GM12878 (cell line): ENCODE data around the gene PLA2G3. TPM values are rescaled to one million over a fixed set of nuclear protein-coding genes. Genes with fewer than 3 reads are reported as not detected.

Source experiments
- ATAC-seq: fragments of 200-7000 bp; cut with Tn5 transposase; 3 replicates; pipeline ENCODE4 v1.9.1; 2020; ENCODE audit warnings: mild to moderate bottlenecking, moderate library complexity
- BruUV-seq: library from RNA; stranded (reverse); fragments of 400-500 nt; replicated peaks from 2 replicates; lab custom pipeline; 2021; lab: Mats Ljungman, UMichigan
- CTCF ChIA-PET: fragments of 300-600 bp; sonication (Branson Sonifier 250); formaldehyde crosslinking; extraction: SDS; loops from one replicate; lab custom pipeline; 2021; ENCODE audit warnings: inconsistent platforms; lab: Yijun Ruan, JAX
- POLR2A ChIA-PET: fragments of 350-600 bp; formaldehyde crosslinking; extraction: SDS; loops from one replicate; lab custom pipeline; 2021; ENCODE audit warnings: inconsistent platforms; lab: Charles Lee
- RAD21 ChIA-PET: fragments of 300-600 bp; sonication (Branson Sonifier 250); formaldehyde crosslinking; loops from one replicate; lab custom pipeline; 2023; ENCODE audit warnings: antibody characterized with exemption; ENCODE audit not compliant: unreplicated experiment; lab: Charles Lee
- SMC1A ChIA-PET: fragments of 300-600 bp; sonication (Branson Sonifier 250); formaldehyde crosslinking; loops from one replicate; lab custom pipeline; 2023; ENCODE audit not compliant: unreplicated experiment, uncharacterized antibody; lab: Charles Lee
- DNase-seq: peaks from one replicate; pipeline ENCODE4 v3.0.0-alpha.2; 2011; ENCODE audit warnings: low read depth, low spot score
- FAIRE-seq: peaks from 3 replicates; lab custom pipeline; 2011; peaks lifted over from hg19 to GRCh38; lab: Jason Lieb, UNC
- H2AFZ ChIP-seq: 2 replicates; pipeline ENCODE4 v1.6.0; 2011; ENCODE audit warnings: low read depth, low read length, control low read depth; ENCODE audit not compliant: control insufficient read depth
- H3K27ac ChIP-seq: 2 replicates; pipeline ENCODE4 v1.5.1; 2011; ENCODE audit warnings: control low read depth; ENCODE audit not compliant: control insufficient read depth, insufficient read depth
- H3K27me3 ChIP-seq, 2 experiments: replicated peaks in 1 of 2; 2 replicates each; pipeline versions ENCODE4 v1.6.0 to v1.6.1; 2011; ENCODE audit warnings: low read length in 1 of 2; ENCODE audit not compliant: control insufficient read depth in 2 of 2, insufficient read depth in 2 of 2
- H3K36me3 ChIP-seq, 2 experiments: 2 replicates each; pipeline ENCODE4 v1.5.1; 2011; ENCODE audit warnings: low read length in 1 of 2; ENCODE audit not compliant: control insufficient read depth in 2 of 2, insufficient read depth in 2 of 2
- H3K4me1 ChIP-seq: 2 replicates; pipeline ENCODE4 v1.6.1; 2011; ENCODE audit warnings: mild to moderate bottlenecking, low read length, moderate library complexity, mixed read lengths; ENCODE audit not compliant: control insufficient read depth, insufficient read depth
- H3K4me2 ChIP-seq: 2 replicates; pipeline ENCODE4 v1.6.0; 2011; ENCODE audit warnings: control low read depth; ENCODE audit not compliant: control insufficient read depth, insufficient read depth
- H3K4me3 ChIP-seq: fragments of 200-600 bp; sonication (generic); 2 replicates; pipeline ENCODE4 v1.5.1; 2016
- H3K79me2 ChIP-seq: 2 replicates; pipeline ENCODE4 v1.6.0; 2011; ENCODE audit warnings: low read length; ENCODE audit not compliant: control insufficient read depth, insufficient read depth
- H3K9ac ChIP-seq: 2 replicates; pipeline ENCODE4 v1.8.0; 2011; ENCODE audit warnings: low read length, control low read depth, mixed read lengths; ENCODE audit not compliant: control insufficient read depth, insufficient read depth
- H3K9me3 ChIP-seq: replicated peaks from 3 replicates; pipeline ENCODE4 v1.5.1; 2011; ENCODE audit warnings: mild to moderate bottlenecking, low read length; ENCODE audit not compliant: control insufficient read depth, insufficient read depth
- H4K20me1 ChIP-seq: 2 replicates; pipeline ENCODE4 v1.6.0; 2011; ENCODE audit not compliant: control insufficient read depth, insufficient read depth
- RBBP5 ChIP-seq: fragments of 200-600 bp; sonication (generic); conservative IDR thresholded peaks from 2 replicates; pipeline ENCODE4 v1.6.1; 2016
- WGBS: methylation state at CpG from one replicate; pipeline ENCODE4 v1.1.6; 2016; ENCODE audit warnings: low lambda C conversion rate; ENCODE audit not compliant: insufficient replicate concordance, insufficient coverage; ENCODE audit errors: missing lambda C conversion rate; 5-methylcytosine and 5-hydroxymethylcytosine counted together
- in situ Hi-C: fragments of 300-500 bp; cut with MboI; formaldehyde crosslinking; loops from 9 replicates; pipeline ENCODE4 v1.14.3; 2018; ENCODE audit warnings: mixed read lengths
- intact Hi-C: fragments of 100-400 bp; cut with micrococcal nuclease; formaldehyde crosslinking; loops from one replicate; pipeline ENCODE4 v1.14.2; 2022; ENCODE audit not compliant: unreplicated experiment
- polyA plus RNA-seq, 11 experiments: library from polyadenylated mRNA; depleted of rRNA in 4 of 11; unstranded in 6 of 11; stranded (reverse) in 5 of 11; fragments of >200 nt; fragmentation: Nextera tagmentation in 4 of 11; fragmentation: Illumina TruSeq in 1 of 11; extraction: Ambion mirVana in 4 of 11; extraction: Trizol in 1 of 11; gene quantifications; 1 replicate in 1 of 11; 2 replicates in 10 of 11; pipeline versions ENCODE4 v1.2.1 to v1.2.3, GENCODE V29; 2011 to 2016; ENCODE audit warnings: inconsistent platforms in 2 of 11, missing spikeins in 2 of 11, low read depth in 1 of 11
- total RNA-seq, 4 experiments: library from RNA; depleted of rRNA in 3 of 4; stranded (reverse); fragments of >200 nt in 3 of 4; fragmentation: Illumina TruSeq in 1 of 4; extraction: Trizol in 1 of 4; gene quantifications; 2 replicates each; pipeline versions ENCODE4 v1.2.1 to v1.2.3, GENCODE V29; 2013 to 2021
- TF ChIP-seq, protein P1 (sequence below): fragments of 450-650 bp; IDR thresholded peaks from 2 replicates; pipeline ENCODE4 v1.6.1; 2017; ENCODE audit warnings: mild to moderate bottlenecking, moderate library complexity
- TF ChIP-seq, protein P2 (sequence below): fragments of 450-650 bp; IDR thresholded peaks from 2 replicates; pipeline ENCODE4 v1.6.1; 2017; ENCODE audit warnings: mild to moderate bottlenecking

PLA2G3 gene
- total and polyA plus RNA-seq, 10 of the 15 experiments (the other 5 are each of a cell fraction or from before 2014, with no cell fraction given): 0.04 TPM; not detected in 9

GRCh38 chr22:31099386-31099785 lies 40.9 kb downstream of the PLA2G3 start:
- Histone ChIP-seq H3K36me3 (no peaks in the 10 kb centered on the region; a peak in 1 of 4 replicates), H3K79me2 (no peaks in the 10 kb centered on the region), H3K9ac (no peak overlapping the region), H3K4me2 (no peak overlapping the region), H3K4me3 (no peak overlapping the region), H2AFZ (no peak overlapping the region), H3K9me3 (no peaks in the 10 kb centered on the region), H3K27ac (no peak overlapping the region), H3K4me1 (no peaks in the 10 kb centered on the region), H4K20me1 (no peaks in the 10 kb centered on the region), H3K27me3 (no peaks in the 10 kb centered on the region)
- intact Hi-C loops: no loop called here
- POLR2A ChIA-PET: no interaction called here
- BruUV-seq: no TSS peak
- CTCF ChIA-PET: no interaction called here
- RAD21 ChIA-PET: no interaction called here
- ATAC-seq (no peak), FAIRE-seq (no peak), DNase-seq (no peak)
- SMC1A ChIA-PET: no interaction called here
- WGBS: 90% methylated on average over 6 of the region's 6 CpGs
- in situ Hi-C loops: no loop called here
- TF ChIP-seq, protein P1, sequence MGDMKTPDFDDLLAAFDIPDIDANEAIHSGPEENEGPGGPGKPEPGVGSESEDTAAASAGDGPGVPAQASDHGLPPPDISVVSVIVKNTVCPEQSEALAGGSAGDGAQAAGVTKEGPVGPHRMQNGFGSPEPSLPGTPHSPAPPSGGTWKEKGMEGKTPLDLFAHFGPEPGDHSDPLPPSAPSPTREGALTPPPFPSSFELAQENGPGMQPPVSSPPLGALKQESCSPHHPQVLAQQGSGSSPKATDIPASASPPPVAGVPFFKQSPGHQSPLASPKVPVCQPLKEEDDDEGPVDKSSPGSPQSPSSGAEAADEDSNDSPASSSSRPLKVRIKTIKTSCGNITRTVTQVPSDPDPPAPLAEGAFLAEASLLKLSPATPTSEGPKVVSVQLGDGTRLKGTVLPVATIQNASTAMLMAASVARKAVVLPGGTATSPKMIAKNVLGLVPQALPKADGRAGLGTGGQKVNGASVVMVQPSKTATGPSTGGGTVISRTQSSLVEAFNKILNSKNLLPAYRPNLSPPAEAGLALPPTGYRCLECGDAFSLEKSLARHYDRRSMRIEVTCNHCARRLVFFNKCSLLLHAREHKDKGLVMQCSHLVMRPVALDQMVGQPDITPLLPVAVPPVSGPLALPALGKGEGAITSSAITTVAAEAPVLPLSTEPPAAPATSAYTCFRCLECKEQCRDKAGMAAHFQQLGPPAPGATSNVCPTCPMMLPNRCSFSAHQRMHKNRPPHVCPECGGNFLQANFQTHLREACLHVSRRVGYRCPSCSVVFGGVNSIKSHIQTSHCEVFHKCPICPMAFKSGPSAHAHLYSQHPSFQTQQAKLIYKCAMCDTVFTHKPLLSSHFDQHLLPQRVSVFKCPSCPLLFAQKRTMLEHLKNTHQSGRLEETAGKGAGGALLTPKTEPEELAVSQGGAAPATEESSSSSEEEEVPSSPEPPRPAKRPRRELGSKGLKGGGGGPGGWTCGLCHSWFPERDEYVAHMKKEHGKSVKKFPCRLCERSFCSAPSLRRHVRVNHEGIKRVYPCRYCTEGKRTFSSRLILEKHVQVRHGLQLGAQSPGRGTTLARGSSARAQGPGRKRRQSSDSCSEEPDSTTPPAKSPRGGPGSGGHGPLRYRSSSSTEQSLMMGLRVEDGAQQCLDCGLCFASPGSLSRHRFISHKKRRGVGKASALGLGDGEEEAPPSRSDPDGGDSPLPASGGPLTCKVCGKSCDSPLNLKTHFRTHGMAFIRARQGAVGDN: no peak
- TF ChIP-seq, protein P2, sequence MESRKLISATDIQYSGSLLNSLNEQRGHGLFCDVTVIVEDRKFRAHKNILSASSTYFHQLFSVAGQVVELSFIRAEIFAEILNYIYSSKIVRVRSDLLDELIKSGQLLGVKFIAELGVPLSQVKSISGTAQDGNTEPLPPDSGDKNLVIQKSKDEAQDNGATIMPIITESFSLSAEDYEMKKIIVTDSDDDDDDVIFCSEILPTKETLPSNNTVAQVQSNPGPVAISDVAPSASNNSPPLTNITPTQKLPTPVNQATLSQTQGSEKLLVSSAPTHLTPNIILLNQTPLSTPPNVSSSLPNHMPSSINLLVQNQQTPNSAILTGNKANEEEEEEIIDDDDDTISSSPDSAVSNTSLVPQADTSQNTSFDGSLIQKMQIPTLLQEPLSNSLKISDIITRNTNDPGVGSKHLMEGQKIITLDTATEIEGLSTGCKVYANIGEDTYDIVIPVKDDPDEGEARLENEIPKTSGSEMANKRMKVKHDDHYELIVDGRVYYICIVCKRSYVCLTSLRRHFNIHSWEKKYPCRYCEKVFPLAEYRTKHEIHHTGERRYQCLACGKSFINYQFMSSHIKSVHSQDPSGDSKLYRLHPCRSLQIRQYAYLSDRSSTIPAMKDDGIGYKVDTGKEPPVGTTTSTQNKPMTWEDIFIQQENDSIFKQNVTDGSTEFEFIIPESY: no peak
- no peak for TF ChIP-seq RBBP5
